Fibroblast of lung (primary cell): ENCODE results near the gene ARID1B.
A peak's percentile ranks its signal among the peaks of the same experiment; 100 is the strongest.

Source experiments
- CTCF ChIP-seq, 2 donors: IDR thresholded peaks in 1 of 2; conservative IDR thresholded peaks in 1 of 2; 1 replicate in 1 of 2; 2 replicates in 1 of 2; pipeline ENCODE4 v1.5.1; 2011 to 2012; ENCODE audit warnings: low read length in 2 of 2, control low read depth in 1 of 2, inconsistent platforms in 1 of 2, low read depth in 1 of 2, mild to moderate bottlenecking in 1 of 2
- EZH2 ChIP-seq: IDR thresholded peaks from 2 replicates; pipeline ENCODE4 v1.5.1; 2012; ENCODE audit warnings: low read length, control low read depth, mild to moderate bottlenecking; ENCODE audit errors: missing control alignments

GRCh38 chr6:156943166-156943565 is 166.0 kb downstream of the ARID1B start:
- TF ChIP-seq EZH2 (no peak), CTCF (conservative IDR thresholded peaks at IDR 0.05 in 1 of 2, IDR thresholded peaks at IDR 0.05 in 1 of 2; ENCODE audit: low read depth in 1 of 2, low read length in 2 of 2) (peak in 1 of 2 donors; percentile 13)
